Measurements from ENCODE around the gene CAMK2A. TPM values are rescaled to one million over a fixed set of nuclear protein-coding genes. Genes with fewer than 3 reads are reported as not detected.

The CAMK2A gene
- total and polyA plus RNA-seq, 2 of the 4 experiments (the other 2 are of a cell fraction): 0.18 to 0.19 TPM

DNA sequence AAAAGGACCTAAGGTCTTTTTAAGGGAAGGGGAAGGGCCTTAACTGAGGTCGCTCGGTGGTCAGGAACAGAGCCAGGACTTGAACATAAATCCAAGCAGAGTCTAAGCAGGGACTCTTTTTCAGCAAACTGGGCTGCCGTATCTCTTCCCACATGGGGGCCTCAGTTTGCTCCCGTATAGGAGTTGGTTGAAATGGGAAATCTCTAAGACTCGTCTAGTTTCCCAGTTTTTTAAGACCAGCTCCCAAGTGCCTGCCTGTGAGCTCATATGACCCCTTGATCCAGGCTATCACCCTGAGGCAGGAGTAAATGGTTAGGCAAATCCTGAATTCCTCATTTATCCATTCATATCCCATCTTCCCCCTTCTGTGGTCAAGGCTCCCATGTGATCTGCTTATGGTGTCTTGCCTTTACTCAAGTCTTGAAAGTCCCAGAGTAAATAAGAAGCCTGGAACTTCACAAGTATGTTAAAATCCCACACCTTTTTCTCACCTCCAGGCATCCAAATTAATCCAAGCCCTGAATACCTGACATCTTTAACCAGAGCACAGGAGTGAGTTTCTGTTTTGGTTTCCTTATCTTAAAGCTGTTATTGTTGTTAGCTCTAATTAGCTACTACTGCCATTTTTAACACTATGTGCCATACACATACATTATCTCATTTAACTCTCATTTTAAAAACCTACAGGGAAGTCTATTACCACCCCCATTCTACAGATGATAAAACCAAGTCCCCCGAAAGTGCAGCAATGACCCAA, 10.2 kb upstream of the CAMK2A start (continued):
- TF ChIP-seq, protein P1, sequence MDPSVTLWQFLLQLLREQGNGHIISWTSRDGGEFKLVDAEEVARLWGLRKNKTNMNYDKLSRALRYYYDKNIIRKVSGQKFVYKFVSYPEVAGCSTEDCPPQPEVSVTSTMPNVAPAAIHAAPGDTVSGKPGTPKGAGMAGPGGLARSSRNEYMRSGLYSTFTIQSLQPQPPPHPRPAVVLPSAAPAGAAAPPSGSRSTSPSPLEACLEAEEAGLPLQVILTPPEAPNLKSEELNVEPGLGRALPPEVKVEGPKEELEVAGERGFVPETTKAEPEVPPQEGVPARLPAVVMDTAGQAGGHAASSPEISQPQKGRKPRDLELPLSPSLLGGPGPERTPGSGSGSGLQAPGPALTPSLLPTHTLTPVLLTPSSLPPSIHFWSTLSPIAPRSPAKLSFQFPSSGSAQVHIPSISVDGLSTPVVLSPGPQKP (IDR thresholded peaks at IDR 0.05; ENCODE audit: borderline replicate concordance, low read depth, low read length): no peak
- no peak for TF ChIP-seq MAFK (IDR thresholded peaks at IDR 0.05; ENCODE audit: low read depth, low read length)
- no peak for TF ChIP-seq RAD21 (IDR thresholded peaks at IDR 0.05; ENCODE audit: low read length)

All from IMR-90 (cell line).